Parathyroid adenoma (tissue), 2 donors: ENCODE results near the gene EPYC.

Experiments
- H2AFZ ChIP-seq: fragments of 300-600 bp; sonication (generic); one replicate; pipeline ENCODE4 v1.7.0; 2017; ENCODE audit warnings: antibody characterized with exemption, mild to moderate bottlenecking
- H3K27ac ChIP-seq: fragments of 300-600 bp; sonication (generic); one replicate; pipeline ENCODE4 v1.7.0; 2017
- H3K27me3 ChIP-seq: fragments of 300-600 bp; sonication (generic); one replicate; pipeline ENCODE4 v1.7.0; 2017; ENCODE audit warnings: low read length; ENCODE audit not compliant: control insufficient read depth, insufficient read depth
- H3K36me3 ChIP-seq: fragments of 300-600 bp; sonication (generic); one replicate; pipeline ENCODE4 v1.7.0; 2017; ENCODE audit warnings: low read length; ENCODE audit not compliant: control insufficient read depth, insufficient read depth
- H3K4me1 ChIP-seq: fragments of 300-600 bp; sonication (generic); one replicate; pipeline ENCODE4 v1.7.0; 2017; ENCODE audit warnings: control low read depth
- H3K4me2 ChIP-seq: fragments of 300-600 bp; sonication (generic); one replicate; pipeline ENCODE4 v1.7.0; 2017; ENCODE audit warnings: low read length
- H3K4me3 ChIP-seq: fragments of 300-600 bp; sonication (generic); one replicate; pipeline ENCODE4 v1.7.0; 2017; ENCODE audit warnings: low read depth, low read length
- H3K79me2 ChIP-seq: fragments of 300-600 bp; sonication (generic); one replicate; pipeline ENCODE4 v1.7.0; 2017; ENCODE audit warnings: control low read depth
- H3K9ac ChIP-seq: fragments of 300-600 bp; sonication (generic); one replicate; pipeline ENCODE4 v1.7.0; 2017; ENCODE audit warnings: mild to moderate bottlenecking
- H3K9me3 ChIP-seq: fragments of 300-600 bp; sonication (generic); one replicate; pipeline ENCODE4 v1.7.0; 2017; ENCODE audit warnings: low read length; ENCODE audit not compliant: control insufficient read depth
- CTCF ChIP-seq: fragments of 300-600 bp; sonication (generic); IDR thresholded peaks from one replicate; pipeline ENCODE4 v1.7.0; 2017; ENCODE audit warnings: antibody characterized with exemption, mild to moderate bottlenecking
- donor health status: primary hyperparathyroidism.

Gene EPYC

DNA sequence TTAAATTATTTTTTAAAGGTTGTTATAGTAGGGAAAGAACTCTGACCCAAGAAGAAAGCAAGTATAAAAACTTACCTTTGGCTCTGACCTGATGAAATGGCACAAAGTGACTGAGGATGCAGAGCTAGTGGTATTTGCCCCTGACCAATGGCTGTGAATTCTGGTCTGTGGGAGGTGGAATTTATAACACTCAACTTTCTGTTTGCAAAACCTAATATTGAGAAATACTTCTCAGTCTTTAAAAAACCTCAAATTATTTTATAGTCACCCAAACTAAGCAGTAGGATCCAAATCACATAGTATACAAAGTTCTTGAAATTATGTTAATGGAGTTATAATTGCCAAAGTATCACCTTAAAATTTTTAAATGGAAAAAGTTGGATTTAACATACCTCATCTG lies at the start of gene EPYC:
Gene EPYC (minus strand): TSS at position 101 of the 400 bp plus-strand sequence. CDS start 2,407 bp downstream, outside the sequence.
- Histone ChIP-seq H3K9me3 (no peaks in the 10 kb centered on the region), H2AFZ (no peak within 1 kb of the TSS), H3K9ac (no peak within 1 kb of the TSS), H3K36me3 (no peaks in the 10 kb centered on the region), H3K27ac (no peak within 1 kb of the TSS), H3K79me2 (no peaks in the 10 kb centered on the region), H3K4me3 (no peak within 1 kb of the TSS), H3K4me1 (peaks cover 6% of the 10 kb centered on the region), H3K4me2 (no peak within 1 kb of the TSS), H3K27me3 (no peaks in the 10 kb centered on the region)
- no peak for TF ChIP-seq CTCF

GRCh38 chr12:91053951-91054715 lies 49.4 kb upstream of the EPYC start:
- H3K79me2 ChIP-seq: no peaks in the 10 kb centered on the region
- no peak overlapping the region for H3K9ac ChIP-seq
- TF ChIP-seq CTCF: no peak
- no peaks in the 10 kb centered on the region for H3K27me3 ChIP-seq
- H3K27ac ChIP-seq: no peak overlapping the region
- no peak overlapping the region for H2AFZ ChIP-seq
- no peak overlapping the region for H3K4me2 ChIP-seq
- H3K4me3 ChIP-seq: no peak overlapping the region
- H3K9me3 ChIP-seq: no peaks in the 10 kb centered on the region
- no peaks in the 10 kb centered on the region for H3K36me3 ChIP-seq
- H3K4me1 ChIP-seq: no peaks in the 10 kb centered on the region

- Histone ChIP-seq H3K4me1 (no peaks in the 10 kb centered on the region), H2AFZ (no peak overlapping the region), H3K9ac (no peak overlapping the region), H3K9me3 (no peaks in the 10 kb centered on the region), H3K79me2 (no peaks in the 10 kb centered on the region), H3K36me3 (no peaks in the 10 kb centered on the region), H3K4me3 (no peak overlapping the region), H3K27ac (no peak overlapping the region), H3K4me2 (no peak overlapping the region), H3K27me3 (no peaks in the 10 kb centered on the region)
- TF ChIP-seq CTCF: no peak
Observed at GRCh38 chr12:91052026-91052425, 47.3 kb upstream of the EPYC start.

DNA sequence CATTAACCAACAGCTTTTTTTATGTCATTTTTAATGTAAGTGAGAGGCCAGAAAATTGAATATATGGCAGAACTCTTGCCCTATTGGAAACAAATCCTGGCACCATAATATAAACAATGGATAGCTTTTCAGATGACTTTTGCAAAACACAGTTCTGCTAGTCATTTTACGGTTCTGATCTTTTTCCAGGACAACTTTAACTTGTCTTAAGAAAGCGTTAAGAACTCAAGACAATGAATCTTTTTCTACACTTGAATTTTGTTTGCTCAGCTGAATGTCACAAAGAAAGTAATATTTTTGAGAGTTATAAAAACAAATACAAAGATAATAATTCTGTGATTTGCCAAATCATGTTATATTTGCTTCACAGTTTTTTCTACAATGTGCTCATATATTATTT lies 39.8 kb upstream of the EPYC start:
- Histone ChIP-seq H3K36me3 (no peaks in the 10 kb centered on the region), H2AFZ (no peak overlapping the region), H3K27me3 (no peaks in the 10 kb centered on the region), H3K27ac (no peak overlapping the region), H3K79me2 (no peaks in the 10 kb centered on the region), H3K9me3 (no peaks in the 10 kb centered on the region), H3K4me3 (no peak overlapping the region), H3K9ac (no peak overlapping the region), H3K4me1 (no peaks in the 10 kb centered on the region), H3K4me2 (no peak overlapping the region)
- TF ChIP-seq CTCF: no peak

GRCh38 chr12:91043408-91043807 lies 38.6 kb upstream of the EPYC start:
- H3K9me3 ChIP-seq: no peaks in the 10 kb centered on the region
- no peak overlapping the region for H3K4me3 ChIP-seq
- H3K27ac ChIP-seq: no peak overlapping the region
- no peaks in the 10 kb centered on the region for H3K27me3 ChIP-seq
- no peak overlapping the region for H3K9ac ChIP-seq
- no peaks in the 10 kb centered on the region for H3K79me2 ChIP-seq
- H3K4me1 ChIP-seq: no peaks in the 10 kb centered on the region
- no peak overlapping the region for H2AFZ ChIP-seq
- no peak for TF ChIP-seq CTCF
- no peak overlapping the region for H3K4me2 ChIP-seq
- H3K36me3 ChIP-seq: no peaks in the 10 kb centered on the region
